ENCODE data around the gene PFN4.

GRCh38 chr2:24159708-24160107 lies 36.6 kb upstream of the PFN4 start:
- TF ChIP-seq, protein P1, sequence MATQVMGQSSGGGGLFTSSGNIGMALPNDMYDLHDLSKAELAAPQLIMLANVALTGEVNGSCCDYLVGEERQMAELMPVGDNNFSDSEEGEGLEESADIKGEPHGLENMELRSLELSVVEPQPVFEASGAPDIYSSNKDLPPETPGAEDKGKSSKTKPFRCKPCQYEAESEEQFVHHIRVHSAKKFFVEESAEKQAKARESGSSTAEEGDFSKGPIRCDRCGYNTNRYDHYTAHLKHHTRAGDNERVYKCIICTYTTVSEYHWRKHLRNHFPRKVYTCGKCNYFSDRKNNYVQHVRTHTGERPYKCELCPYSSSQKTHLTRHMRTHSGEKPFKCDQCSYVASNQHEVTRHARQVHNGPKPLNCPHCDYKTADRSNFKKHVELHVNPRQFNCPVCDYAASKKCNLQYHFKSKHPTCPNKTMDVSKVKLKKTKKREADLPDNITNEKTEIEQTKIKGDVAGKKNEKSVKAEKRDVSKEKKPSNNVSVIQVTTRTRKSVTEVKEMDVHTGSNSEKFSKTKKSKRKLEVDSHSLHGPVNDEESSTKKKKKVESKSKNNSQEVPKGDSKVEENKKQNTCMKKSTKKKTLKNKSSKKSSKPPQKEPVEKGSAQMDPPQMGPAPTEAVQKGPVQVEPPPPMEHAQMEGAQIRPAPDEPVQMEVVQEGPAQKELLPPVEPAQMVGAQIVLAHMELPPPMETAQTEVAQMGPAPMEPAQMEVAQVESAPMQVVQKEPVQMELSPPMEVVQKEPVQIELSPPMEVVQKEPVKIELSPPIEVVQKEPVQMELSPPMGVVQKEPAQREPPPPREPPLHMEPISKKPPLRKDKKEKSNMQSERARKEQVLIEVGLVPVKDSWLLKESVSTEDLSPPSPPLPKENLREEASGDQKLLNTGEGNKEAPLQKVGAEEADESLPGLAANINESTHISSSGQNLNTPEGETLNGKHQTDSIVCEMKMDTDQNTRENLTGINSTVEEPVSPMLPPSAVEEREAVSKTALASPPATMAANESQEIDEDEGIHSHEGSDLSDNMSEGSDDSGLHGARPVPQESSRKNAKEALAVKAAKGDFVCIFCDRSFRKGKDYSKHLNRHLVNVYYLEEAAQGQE (IDR thresholded peaks at IDR 0.05; ENCODE audit: low read depth), result no peak
- TF ChIP-seq YY1 (IDR thresholded peaks at IDR 0.05; ENCODE audit: low read depth), result no peak
- TF ChIP-seq CREB1 (IDR thresholded peaks at IDR 0.05; ENCODE audit: low read depth), result no peak
- TF ChIP-seq EP300 (IDR thresholded peaks at IDR 0.05; ENCODE audit: borderline replicate concordance), result no peak

All from Ishikawa (cell line).